Epithelial cell of esophagus (primary cell): ENCODE measurements around the gene SUPT3H.

Experiments used
- DNase-seq: peaks from one replicate; pipeline ENCODE4 v3.0.0; 2010; ENCODE audit warnings: low read depth
- H3K4me3 ChIP-seq: 2 replicates; pipeline ENCODE4 v1.5.1; 2011; ENCODE audit warnings: mild to moderate bottlenecking, low read length, control low read depth
- TF ChIP-seq, protein P1 (sequence below): IDR thresholded peaks from 2 replicates; pipeline ENCODE4 v1.5.1; 2011; ENCODE audit warnings: low read depth, mild to moderate bottlenecking, low read length, control low read depth, inconsistent platforms; ENCODE audit not compliant: insufficient read depth; ENCODE audit errors: missing control alignments

Gene SUPT3H

DNA sequence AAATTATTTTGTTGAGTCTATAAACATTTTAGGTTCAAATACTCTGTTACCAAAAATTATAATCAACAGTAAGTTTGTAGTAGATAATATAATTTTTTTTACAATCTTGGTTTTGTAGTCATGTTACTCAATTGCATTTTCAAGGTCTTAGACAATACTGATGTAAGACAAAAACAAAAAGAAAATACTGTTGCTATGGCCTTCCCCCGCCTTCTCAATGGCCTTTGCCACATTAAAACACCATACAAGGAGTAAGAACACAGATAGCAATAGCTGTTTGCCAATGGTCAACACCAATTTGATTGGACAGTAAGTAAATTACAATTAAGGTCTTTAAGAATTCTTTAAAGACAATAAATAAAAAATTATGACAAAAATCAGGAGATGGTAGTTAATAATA, 540.0 kb downstream of the SUPT3H start:
- TF ChIP-seq, protein P1, sequence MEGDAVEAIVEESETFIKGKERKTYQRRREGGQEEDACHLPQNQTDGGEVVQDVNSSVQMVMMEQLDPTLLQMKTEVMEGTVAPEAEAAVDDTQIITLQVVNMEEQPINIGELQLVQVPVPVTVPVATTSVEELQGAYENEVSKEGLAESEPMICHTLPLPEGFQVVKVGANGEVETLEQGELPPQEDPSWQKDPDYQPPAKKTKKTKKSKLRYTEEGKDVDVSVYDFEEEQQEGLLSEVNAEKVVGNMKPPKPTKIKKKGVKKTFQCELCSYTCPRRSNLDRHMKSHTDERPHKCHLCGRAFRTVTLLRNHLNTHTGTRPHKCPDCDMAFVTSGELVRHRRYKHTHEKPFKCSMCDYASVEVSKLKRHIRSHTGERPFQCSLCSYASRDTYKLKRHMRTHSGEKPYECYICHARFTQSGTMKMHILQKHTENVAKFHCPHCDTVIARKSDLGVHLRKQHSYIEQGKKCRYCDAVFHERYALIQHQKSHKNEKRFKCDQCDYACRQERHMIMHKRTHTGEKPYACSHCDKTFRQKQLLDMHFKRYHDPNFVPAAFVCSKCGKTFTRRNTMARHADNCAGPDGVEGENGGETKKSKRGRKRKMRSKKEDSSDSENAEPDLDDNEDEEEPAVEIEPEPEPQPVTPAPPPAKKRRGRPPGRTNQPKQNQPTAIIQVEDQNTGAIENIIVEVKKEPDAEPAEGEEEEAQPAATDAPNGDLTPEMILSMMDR, result no peak
- H3K4me3 ChIP-seq, result no peak overlapping the region
- no peak for DNase-seq

DNA sequence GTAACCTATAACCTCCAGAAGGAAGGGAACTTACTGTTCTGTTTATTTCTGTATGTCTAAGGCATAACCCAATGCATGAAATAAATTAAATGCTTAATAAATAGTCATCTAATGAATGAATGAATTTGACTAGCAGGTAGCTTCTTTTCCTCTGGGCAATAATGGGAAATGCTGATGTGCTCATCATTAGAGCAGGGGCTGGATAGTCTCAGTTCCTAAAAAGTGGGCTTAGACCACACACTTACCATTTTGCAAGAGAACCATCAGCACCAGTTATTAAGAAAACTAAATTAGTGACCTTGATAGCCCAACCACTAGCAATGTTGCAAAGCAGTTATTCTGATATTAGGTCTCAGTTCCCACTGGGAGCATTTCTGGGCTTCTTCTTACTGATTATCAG, 540.5 kb downstream of the SUPT3H start:
- TF ChIP-seq, protein P1, result no peak
- no peak for DNase-seq

DNA sequence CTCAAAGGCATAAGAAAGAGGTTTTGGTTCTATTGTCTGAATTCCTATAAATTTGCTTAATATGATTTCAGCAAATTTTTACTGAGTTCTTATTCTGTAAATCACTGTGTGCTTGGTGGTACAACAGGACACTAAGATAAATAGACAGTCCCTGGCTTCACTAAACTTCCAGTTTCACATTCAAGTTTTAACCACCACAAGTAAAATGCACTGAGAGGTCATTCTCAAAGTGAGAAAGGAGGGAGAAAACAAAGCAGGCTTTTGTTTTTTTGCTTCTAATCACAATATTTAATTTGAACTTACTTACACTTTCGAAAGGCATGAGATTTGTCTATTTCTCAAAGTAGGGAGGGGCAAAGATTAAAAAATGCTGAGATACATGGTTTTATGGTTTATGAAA, 544.5 kb downstream of the SUPT3H start:
- no peak for DNase-seq
- TF ChIP-seq, protein P1, result no peak
- no peak overlapping the region for H3K4me3 ChIP-seq

More for the DNA sequence above, 540.5 kb downstream of the SUPT3H start:
- no peak overlapping the region for H3K4me3 ChIP-seq

DNA sequence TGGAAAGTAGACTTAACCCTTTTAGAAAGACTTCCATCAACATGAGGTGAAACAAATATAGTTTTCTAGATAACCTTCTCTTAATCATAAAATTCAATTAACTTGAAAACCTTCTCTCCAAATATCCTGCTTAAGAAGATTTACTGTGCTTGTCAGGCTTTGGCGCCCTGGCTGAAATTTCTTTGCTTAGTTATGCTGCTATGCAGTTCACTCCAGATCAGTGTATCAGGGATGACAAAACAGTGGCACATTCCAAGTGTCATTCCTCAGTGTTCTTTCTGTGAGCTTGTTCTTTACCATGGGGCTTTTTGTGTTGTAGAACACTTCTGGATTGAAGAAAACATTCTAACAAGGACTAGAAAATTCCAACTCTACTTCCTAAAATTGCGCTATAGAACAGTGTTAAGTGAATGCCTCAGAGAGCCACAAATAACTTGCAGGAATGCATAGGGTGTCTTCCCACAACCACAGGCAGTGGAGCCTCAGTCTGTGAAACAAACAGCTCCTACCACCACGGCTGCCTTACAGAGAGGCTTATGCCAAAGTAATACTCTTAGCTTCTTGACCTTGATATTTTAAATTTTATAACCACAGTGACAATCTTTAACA, 546.6 kb downstream of the SUPT3H start:
- DNase-seq, result no peak
- TF ChIP-seq, protein P1, result no peak
- no peak overlapping the region for H3K4me3 ChIP-seq

DNA sequence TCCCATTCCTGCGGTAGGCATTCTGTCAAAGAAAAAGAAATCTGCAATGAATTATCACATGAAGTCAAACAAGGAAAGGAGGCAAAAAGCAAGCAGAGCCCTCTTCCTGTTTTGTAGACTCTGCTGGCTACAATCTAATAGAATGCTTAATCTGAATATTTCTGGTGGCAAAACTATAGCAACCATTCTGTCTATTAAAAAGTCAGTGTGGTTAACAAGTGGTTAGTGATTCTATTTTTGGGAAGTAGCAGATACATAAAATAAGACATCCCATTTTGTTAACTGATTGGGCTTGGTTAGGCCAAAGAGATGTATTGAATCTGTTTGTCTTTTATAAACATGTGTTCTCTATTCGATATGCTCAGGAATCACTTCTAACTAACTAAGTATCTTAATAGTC, 547.9 kb downstream of the SUPT3H start:
- H3K4me3 ChIP-seq, result no peak overlapping the region
- TF ChIP-seq, protein P1, result no peak
- no peak for DNase-seq

DNA sequence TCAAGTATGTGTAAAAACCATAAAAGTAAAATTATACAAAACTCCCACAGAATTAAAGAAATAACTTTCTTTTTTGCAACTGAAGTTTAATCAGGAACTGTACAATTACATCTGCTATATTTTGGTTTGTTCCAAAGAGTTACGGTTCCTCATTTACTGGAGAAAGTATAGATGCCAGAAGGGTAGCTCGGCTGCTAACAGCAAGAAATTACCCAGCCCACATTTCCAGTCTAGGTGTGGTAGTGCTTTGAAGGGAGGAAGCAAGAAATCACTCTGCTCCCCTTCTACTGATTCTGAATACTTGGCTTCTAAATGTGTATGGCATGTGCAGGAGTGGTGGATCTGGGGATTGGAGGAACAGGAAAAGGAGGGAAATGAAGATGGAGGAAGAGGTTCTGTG, 549.0 kb downstream of the SUPT3H start:
- TF ChIP-seq, protein P1, result no peak
- H3K4me3 ChIP-seq, result no peak overlapping the region
- DNase-seq, result no peak

DNA sequence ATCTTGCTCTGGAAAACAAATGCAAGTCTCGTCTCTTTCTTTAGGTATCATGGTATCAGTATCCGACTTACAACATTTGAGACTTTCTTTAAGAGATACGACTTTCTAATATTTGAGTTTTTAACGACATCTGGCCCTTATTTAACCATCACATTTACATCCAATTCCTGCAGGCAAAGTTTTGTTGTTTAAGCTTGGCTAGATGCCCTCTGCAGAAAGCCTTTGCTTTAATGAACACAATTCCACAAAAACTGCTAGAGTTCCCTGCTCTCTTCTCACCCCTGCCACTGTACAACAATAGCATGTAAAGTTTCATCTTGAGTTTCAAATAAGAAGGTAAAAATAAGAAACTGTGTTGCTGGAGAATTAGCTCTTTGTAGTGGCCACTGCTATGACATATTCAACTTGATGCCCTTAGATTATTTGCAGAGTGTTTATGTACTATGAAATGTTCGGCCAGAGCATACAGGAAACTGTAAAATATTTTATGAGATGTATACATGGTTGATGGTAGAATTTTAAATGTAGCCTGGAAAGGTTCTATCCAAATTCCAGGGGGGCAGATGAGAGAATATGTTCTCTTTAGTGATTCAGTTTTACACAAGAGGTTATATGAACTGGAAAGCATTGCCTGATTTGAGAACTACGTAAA, 551.6 kb downstream of the SUPT3H start:
- no peak overlapping the region for H3K4me3 ChIP-seq
- TF ChIP-seq, protein P1, result no peak
- no peak for DNase-seq
